Endothelial cell of umbilical vein (primary cell): Measurements from ENCODE around the gene OR2A14. TPM values are rescaled to one million over a fixed set of nuclear protein-coding genes. Genes with fewer than 3 reads are reported as not detected.

Experiments
- BruUV-seq: library from RNA; stranded (reverse); fragments of 400-500 nt; replicated peaks from 2 replicates; lab custom pipeline; 2021; lab: Mats Ljungman, UMichigan
- CTCF ChIA-PET: fragments of 300-600, 350-600 bp; sonication (Branson Sonifier 250); formaldehyde crosslinking; loops from one replicate; lab custom pipeline; 2021; ENCODE audit warnings: antibody characterized with exemption, inconsistent platforms; lab: Charles Lee
- POLR2A ChIA-PET: fragments of 300-600, 350-600 bp; sonication (Branson Sonifier 250); formaldehyde crosslinking; loops from one replicate; lab custom pipeline; 2021; ENCODE audit warnings: antibody characterized with exemption, inconsistent platforms; lab: Charles Lee
- DNase-seq: peaks from one replicate; pipeline ENCODE4 v3.0.0-alpha.2; 2011; ENCODE audit warnings: low read depth, low spot score
- FAIRE-seq: peaks from 2 replicates; lab custom pipeline; 2011; peaks lifted over from hg19 to GRCh38; lab: Jason Lieb, UNC
- H2AFZ ChIP-seq: 2 replicates; pipeline ENCODE4 v1.6.0; 2012; ENCODE audit warnings: low read depth, low read length, control low read depth, inconsistent platforms
- H3K27ac ChIP-seq: 2 replicates; pipeline ENCODE4 v1.5.1; 2011; ENCODE audit warnings: low read depth, mild to moderate bottlenecking, control low read depth, low read length, moderate library complexity; ENCODE audit not compliant: insufficient read depth
- H3K27me3 ChIP-seq, 2 experiments: 2 replicates each; pipeline versions ENCODE4 v1.6.0 to v1.6.1; 2011; ENCODE audit warnings: low read length in 2 of 2, mixed read lengths in 1 of 2; ENCODE audit not compliant: control insufficient read depth in 2 of 2, insufficient read depth in 2 of 2
- H3K36me3 ChIP-seq, 2 experiments: 2 replicates in 1 of 2; 3 replicates in 1 of 2; pipeline ENCODE4 v1.5.1; 2011; ENCODE audit warnings: low read length in 2 of 2, mild to moderate bottlenecking in 1 of 2, moderate library complexity in 1 of 2; ENCODE audit not compliant: control insufficient read depth in 2 of 2, insufficient read depth in 2 of 2; ENCODE audit errors: extremely low read depth in 1 of 2
- H3K4me1 ChIP-seq: 3 replicates; pipeline ENCODE4 v1.5.1; 2011; ENCODE audit warnings: mild to moderate bottlenecking, low read length; ENCODE audit not compliant: control insufficient read depth, insufficient read depth; ENCODE audit errors: extremely low read depth
- H3K4me2 ChIP-seq: 2 replicates; pipeline ENCODE4 v1.6.1; 2011; ENCODE audit warnings: low read length, control low read depth, mixed read lengths; ENCODE audit not compliant: insufficient read depth
- H3K4me3 ChIP-seq, 3 experiments: fragments of 200-600 bp in 1 of 3; sonication (generic), shearing (Covaris generic) in 1 of 3; replicated peaks in 1 of 3; 2 replicates each; pipeline ENCODE4 v1.5.1; 2011 to 2016; ENCODE audit warnings: control low read depth in 3 of 3, low read length in 3 of 3, mild to moderate bottlenecking in 2 of 3, inconsistent platforms in 1 of 3, low read depth in 1 of 3, moderate library complexity in 1 of 3; ENCODE audit not compliant: insufficient read depth in 1 of 3
- H3K79me2 ChIP-seq: 2 replicates; pipeline ENCODE4 v1.6.0; 2012; ENCODE audit warnings: low read length, inconsistent platforms; ENCODE audit not compliant: control insufficient read depth, insufficient read depth
- H3K9ac ChIP-seq: replicated peaks from 2 replicates; pipeline ENCODE3; 2011; ENCODE audit warnings: low read length, control low read depth; ENCODE audit not compliant: insufficient read depth; ENCODE audit errors: extremely low read depth
- H3K9me1 ChIP-seq: replicated peaks from 3 replicates; pipeline ENCODE4 v1.6.0; 2011; ENCODE audit warnings: mild to moderate bottlenecking, low read length; ENCODE audit not compliant: control insufficient read depth, insufficient read depth; ENCODE audit errors: extremely low read depth
- H3K9me3 ChIP-seq: replicated peaks from 2 replicates; pipeline ENCODE4 v1.5.1; 2012; ENCODE audit warnings: low read length, inconsistent platforms; ENCODE audit not compliant: control insufficient read depth, insufficient read depth
- H4K20me1 ChIP-seq: replicated peaks from 2 replicates; pipeline ENCODE3; 2011; ENCODE audit warnings: mild to moderate bottlenecking, low read length; ENCODE audit not compliant: control insufficient read depth, insufficient read depth; ENCODE audit errors: extremely low read depth
- CTCF ChIP-seq, 2 donors: IDR thresholded peaks; 1 replicate in 1 of 2; 2 replicates in 1 of 2; pipeline ENCODE4 v1.5.1; 2011; ENCODE audit warnings: low read length in 2 of 2, mild to moderate bottlenecking in 2 of 2, moderate library complexity in 2 of 2, control low read depth in 1 of 2, inconsistent platforms in 1 of 2, low read depth in 1 of 2; ENCODE audit not compliant: insufficient read depth in 1 of 2; ENCODE audit errors: extremely low read depth in 1 of 2
- EZH2 ChIP-seq: IDR thresholded peaks from 2 replicates; pipeline ENCODE4 v1.6.1; 2012; ENCODE audit warnings: borderline replicate concordance, low read depth, mild to moderate bottlenecking, moderate library complexity, low read length, inconsistent platforms; ENCODE audit not compliant: severe bottlenecking
- FOS ChIP-seq: IDR thresholded peaks from 2 replicates; pipeline ENCODE4 v1.6.1; 2011; ENCODE audit warnings: mild to moderate bottlenecking, low read length, moderate library complexity, borderline replicate concordance; ENCODE audit not compliant: insufficient read depth
- GATA2 ChIP-seq: IDR thresholded peaks from 2 replicates; pipeline ENCODE4 v1.7.0; 2011; ENCODE audit warnings: low read depth, mild to moderate bottlenecking, moderate library complexity, mixed read lengths, low read length; ENCODE audit not compliant: insufficient read length, insufficient read depth
- JUN ChIP-seq: IDR thresholded peaks from 2 replicates; pipeline ENCODE4 v1.6.1; 2011; ENCODE audit warnings: borderline replicate concordance, low read depth; ENCODE audit not compliant: insufficient read length, insufficient read depth
- MAX ChIP-seq: IDR thresholded peaks from 2 replicates; pipeline ENCODE4 v1.6.1; 2011; ENCODE audit not compliant: insufficient read depth, insufficient read length
- MYC ChIP-seq: IDR thresholded peaks from one replicate; pipeline ENCODE4 v1.6.1; 2011; ENCODE audit warnings: mild to moderate bottlenecking, low read depth, low read length
- POLR2AphosphoS5 ChIP-seq: IDR thresholded peaks from 2 replicates; pipeline ENCODE4 v1.6.1; 2012; ENCODE audit warnings: low read depth, mild to moderate bottlenecking, control low read depth, low read length, moderate library complexity; ENCODE audit not compliant: insufficient read depth
- dilution Hi-C: fragments of 300-500 bp; cut with MboI; formaldehyde crosslinking; loops from one replicate; pipeline ENCODE4 v1.15.0; 2019; ENCODE audit warnings: low sequenced_read_pairs; ENCODE audit not compliant: extremely low pct_ligation_motif_present
- intact Hi-C: fragments of 100-400 bp; cut with micrococcal nuclease; formaldehyde crosslinking; loops from one replicate; pipeline ENCODE4 v1.10.0; 2022
- polyA plus RNA-seq, 4 experiments: library from polyadenylated mRNA; depleted of rRNA in 3 of 4; stranded (reverse) in 3 of 4; unstranded in 1 of 4; fragments of >200 nt; gene quantifications; 2 replicates each; pipeline versions ENCODE4 v1.2.1 to v1.2.3, GENCODE V29; 2011 to 2012; ENCODE audit warnings: missing spikeins in 1 of 4
- total RNA-seq: library from RNA; stranded (reverse); gene quantifications from 2 replicates; pipeline ENCODE4 v1.2.3, GENCODE V29; 2021

OR2A14 gene
- total and polyA plus RNA-seq, 2 donors (not counting 3 experiments of a cell fraction or from before 2014, with no cell fraction given): not detected

- dilution Hi-C loops (no loop called here), intact Hi-C loops (no loop called here)
- H4K20me1 ChIP-seq: no peaks in the 10 kb centered on the region
- no TSS peak for BruUV-seq
- no peak overlapping the region for H3K4me3 ChIP-seq
- ChIA-PET CTCF (no interaction called here), POLR2A (no interaction called here)
- H3K9me3 ChIP-seq: no peaks in the 10 kb centered on the region
- H2AFZ ChIP-seq: no peak overlapping the region
- FAIRE-seq (no peak), DNase-seq (no peak)
- no peak overlapping the region for H3K27ac ChIP-seq
- H3K9me1 ChIP-seq: no peaks in the 10 kb centered on the region
- no peak overlapping the region for H3K9ac ChIP-seq
- H3K27me3 ChIP-seq: peaks cover 2 to 3% of the 10 kb centered on the region in 2 experiments
- no peak overlapping the region for H3K4me2 ChIP-seq
- H3K36me3 ChIP-seq: no peaks in the 10 kb centered on the region
- no peaks in the 10 kb centered on the region for H3K4me1 ChIP-seq
- no peaks in the 10 kb centered on the region for H3K79me2 ChIP-seq
- TF ChIP-seq FOS: no peak
- TF ChIP-seq GATA2: no peak
- TF ChIP-seq POLR2AphosphoS5: no peak
- no peak for TF ChIP-seq EZH2
- TF ChIP-seq CTCF (IDR thresholded peaks at IDR 0.05; ENCODE audit: extremely low read depth in 1 of 2, insufficient read depth in 1 of 2, low read depth in 1 of 2, low read length in 2 of 2): no peak
- TF ChIP-seq MAX: no peak
- no peak for TF ChIP-seq JUN
- TF ChIP-seq MYC: no peak
Measured at GRCh38 chr7:144100607-144101006, 22.4 kb upstream of the OR2A14 start.
